ENCODE measurements around the gene PTDSS2.

DNA sequence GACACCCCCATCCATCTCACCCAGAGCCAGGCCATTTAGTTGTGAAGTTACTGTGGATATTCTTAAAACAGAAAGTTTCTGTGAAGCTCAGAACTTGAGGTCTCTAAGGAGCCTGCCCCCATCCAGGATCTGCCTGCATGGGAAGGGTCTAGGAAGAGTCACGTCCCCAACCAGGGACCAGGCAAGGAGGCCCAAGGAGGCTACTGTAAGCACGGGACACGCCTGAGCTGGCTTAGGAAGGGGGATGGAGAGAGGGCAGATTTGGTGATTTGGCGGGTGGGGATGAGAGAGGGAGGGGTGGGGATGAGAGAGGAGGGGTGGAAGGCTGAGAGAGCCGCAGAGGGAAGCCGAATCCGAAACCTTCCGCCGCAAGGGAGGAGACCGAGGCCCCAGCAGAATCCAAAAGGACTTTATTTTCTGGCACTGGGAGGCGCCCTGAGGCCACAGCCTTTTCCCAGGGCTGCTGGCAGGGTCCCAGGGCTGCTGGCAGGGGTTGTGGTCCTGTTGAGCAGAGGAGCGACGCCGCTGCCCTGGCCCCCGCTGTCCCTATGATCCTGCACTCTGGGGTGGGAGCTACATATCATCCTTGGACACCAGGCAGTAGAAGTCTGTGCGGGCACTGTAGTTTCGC is 44.6 kb upstream of the PTDSS2 start:
- no peak for TF ChIP-seq ARNT2 (CRISPR knock-in tag; IDR thresholded peaks at IDR 0.05; ENCODE audit: low read depth)
- TF ChIP-seq, protein P1, sequence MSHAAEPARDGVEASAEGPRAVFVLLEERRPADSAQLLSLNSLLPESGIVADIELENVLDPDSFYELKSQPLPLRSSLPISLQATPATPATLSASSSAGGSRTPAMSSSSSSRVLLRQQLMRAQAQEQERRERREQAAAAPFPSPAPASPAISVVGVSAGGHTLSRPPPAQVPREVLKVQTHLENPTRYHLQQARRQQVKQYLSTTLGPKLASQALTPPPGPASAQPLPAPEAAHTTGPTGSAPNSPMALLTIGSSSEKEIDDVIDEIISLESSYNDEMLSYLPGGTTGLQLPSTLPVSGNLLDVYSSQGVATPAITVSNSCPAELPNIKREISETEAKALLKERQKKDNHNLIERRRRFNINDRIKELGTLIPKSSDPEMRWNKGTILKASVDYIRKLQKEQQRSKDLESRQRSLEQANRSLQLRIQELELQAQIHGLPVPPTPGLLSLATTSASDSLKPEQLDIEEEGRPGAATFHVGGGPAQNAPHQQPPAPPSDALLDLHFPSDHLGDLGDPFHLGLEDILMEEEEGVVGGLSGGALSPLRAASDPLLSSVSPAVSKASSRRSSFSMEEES (CRISPR knock-in tag; IDR thresholded peaks at IDR 0.05): no peak
- no peak for TF ChIP-seq NFIC (IDR thresholded peaks at IDR 0.05; ENCODE audit: low read length)
- no peak for TF ChIP-seq NR1H2 (CRISPR knock-in tag; IDR thresholded peaks at IDR 0.05; ENCODE audit: borderline replicate concordance, low read depth)
- TF ChIP-seq, protein P2, sequence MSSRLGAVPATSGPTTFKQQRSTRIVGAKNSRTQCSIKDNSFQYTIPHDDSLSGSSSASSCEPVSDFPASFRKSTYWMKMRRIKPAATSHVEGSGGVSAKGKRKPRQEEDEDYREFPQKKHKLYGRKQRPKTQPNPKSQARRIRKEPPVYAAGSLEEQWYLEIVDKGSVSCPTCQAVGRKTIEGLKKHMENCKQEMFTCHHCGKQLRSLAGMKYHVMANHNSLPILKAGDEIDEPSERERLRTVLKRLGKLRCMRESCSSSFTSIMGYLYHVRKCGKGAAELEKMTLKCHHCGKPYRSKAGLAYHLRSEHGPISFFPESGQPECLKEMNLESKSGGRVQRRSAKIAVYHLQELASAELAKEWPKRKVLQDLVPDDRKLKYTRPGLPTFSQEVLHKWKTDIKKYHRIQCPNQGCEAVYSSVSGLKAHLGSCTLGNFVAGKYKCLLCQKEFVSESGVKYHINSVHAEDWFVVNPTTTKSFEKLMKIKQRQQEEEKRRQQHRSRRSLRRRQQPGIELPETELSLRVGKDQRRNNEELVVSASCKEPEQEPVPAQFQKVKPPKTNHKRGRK (CRISPR knock-in tag; IDR thresholded peaks at IDR 0.05): no peak
- no peak for TF ChIP-seq KAT7 (CRISPR knock-in tag; IDR thresholded peaks at IDR 0.05; ENCODE audit: borderline replicate concordance)
- TF ChIP-seq GABPA (IDR thresholded peaks at IDR 0.05; ENCODE audit: low read depth, low read length): no peak
- TF ChIP-seq GABPA (CRISPR knock-in tag; IDR thresholded peaks at IDR 0.05; ENCODE audit: low read depth): no peak
- TF ChIP-seq RAD21 (CRISPR knock-in tag; IDR thresholded peaks at IDR 0.05): no peak
- no peak for TF ChIP-seq MEIS1 (CRISPR knock-in tag; IDR thresholded peaks at IDR 0.05; ENCODE audit: borderline replicate concordance)
- no peak for TF ChIP-seq ZNF547 (CRISPR knock-in tag; IDR thresholded peaks at IDR 0.05)
- TF ChIP-seq, protein P3, sequence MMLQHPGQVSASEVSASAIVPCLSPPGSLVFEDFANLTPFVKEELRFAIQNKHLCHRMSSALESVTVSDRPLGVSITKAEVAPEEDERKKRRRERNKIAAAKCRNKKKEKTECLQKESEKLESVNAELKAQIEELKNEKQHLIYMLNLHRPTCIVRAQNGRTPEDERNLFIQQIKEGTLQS (CRISPR knock-in tag; IDR thresholded peaks at IDR 0.05): no peak
- no peak for TF ChIP-seq CBX5 (CRISPR knock-in tag; IDR thresholded peaks at IDR 0.05; ENCODE audit: borderline replicate concordance)
- TF ChIP-seq, protein P4, sequence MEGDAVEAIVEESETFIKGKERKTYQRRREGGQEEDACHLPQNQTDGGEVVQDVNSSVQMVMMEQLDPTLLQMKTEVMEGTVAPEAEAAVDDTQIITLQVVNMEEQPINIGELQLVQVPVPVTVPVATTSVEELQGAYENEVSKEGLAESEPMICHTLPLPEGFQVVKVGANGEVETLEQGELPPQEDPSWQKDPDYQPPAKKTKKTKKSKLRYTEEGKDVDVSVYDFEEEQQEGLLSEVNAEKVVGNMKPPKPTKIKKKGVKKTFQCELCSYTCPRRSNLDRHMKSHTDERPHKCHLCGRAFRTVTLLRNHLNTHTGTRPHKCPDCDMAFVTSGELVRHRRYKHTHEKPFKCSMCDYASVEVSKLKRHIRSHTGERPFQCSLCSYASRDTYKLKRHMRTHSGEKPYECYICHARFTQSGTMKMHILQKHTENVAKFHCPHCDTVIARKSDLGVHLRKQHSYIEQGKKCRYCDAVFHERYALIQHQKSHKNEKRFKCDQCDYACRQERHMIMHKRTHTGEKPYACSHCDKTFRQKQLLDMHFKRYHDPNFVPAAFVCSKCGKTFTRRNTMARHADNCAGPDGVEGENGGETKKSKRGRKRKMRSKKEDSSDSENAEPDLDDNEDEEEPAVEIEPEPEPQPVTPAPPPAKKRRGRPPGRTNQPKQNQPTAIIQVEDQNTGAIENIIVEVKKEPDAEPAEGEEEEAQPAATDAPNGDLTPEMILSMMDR (CRISPR knock-in tag; IDR thresholded peaks at IDR 0.05): peak; percentile 53
- TF ChIP-seq ZNF207 (IDR thresholded peaks at IDR 0.05; ENCODE audit: borderline replicate concordance): no peak
